ENCODE measurements around the gene C14orf93. TPM values are rescaled to one million over a fixed set of nuclear protein-coding genes. Genes with fewer than 3 reads are reported as not detected.

Gene C14orf93
- total RNA-seq, 3 donors from 2014 or later (not counting 1 experiment from before 2014, with no cell fraction given) = 12.1 to 15.1 (median 13.6) TPM

- H3K4me1 ChIP-seq (ENCODE audit: control insufficient read depth, insufficient read depth, low read length) = peaks cover 26% of the 10 kb centered on the region
- Mint-ChIP-seq H3K36me3 (no peaks in the 10 kb centered on the region), H3K4me3 (no peak overlapping the region), H3K4me1 (peaks cover 4 to 6% of the 10 kb centered on the region in 2 donors), H3K9me3 (no peaks in the 10 kb centered on the region), H3K27me3 (ENCODE audit: low read depth in 2 of 2) (peaks cover 0 to 17% of the 10 kb centered on the region in 2 donors), H3K27ac (no peak overlapping the region)
- H3K27ac ChIP-seq (ENCODE audit: low read length) = no peak overlapping the region
- H3K36me3 ChIP-seq (ENCODE audit: control insufficient read depth, insufficient read depth, low read length) = no peaks in the 10 kb centered on the region
- no peak for ATAC-seq
- TF ChIP-seq CTCF (IDR thresholded peaks at IDR 0.05) = no peak
- intact Hi-C loops (cut with micrococcal nuclease) = no loop called here
- H3K4me3 ChIP-seq (ENCODE audit: low read length) = no peak overlapping the region
- H3K9me3 ChIP-seq (ENCODE audit: control insufficient read depth, insufficient read depth, low read length) = no peaks in the 10 kb centered on the region
- DNase-seq = no peak
- H3K27me3 ChIP-seq (ENCODE audit: control insufficient read depth, insufficient read depth, low read length) = peaks cover 16% of the 10 kb centered on the region
- WGBS (ENCODE audit: insufficient coverage) = 91% methylated on average over 8 of the region's 8 CpGs
Measured at GRCh38 chr14:22977684-22978486, 32.1 kb downstream of the C14orf93 start.

DNA sequence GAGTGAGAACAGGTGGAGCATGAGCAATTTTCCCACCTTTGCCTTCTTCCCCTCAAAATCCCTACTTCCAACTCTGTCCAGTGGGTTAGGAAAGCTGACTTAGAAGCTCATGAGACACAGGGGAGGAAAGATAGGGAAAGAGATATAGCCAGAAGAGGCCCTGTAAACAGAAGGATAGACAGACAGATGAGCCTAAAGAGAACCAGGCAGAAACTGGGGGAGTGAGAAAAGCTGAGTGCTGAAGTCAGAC lies 32.6 kb downstream of the C14orf93 start:
- Mint-ChIP-seq H3K4me1 (peaks cover 4 to 6% of the 10 kb centered on the region in 2 donors), H3K36me3 (no peaks in the 10 kb centered on the region), H3K9me3 (no peaks in the 10 kb centered on the region), H3K27ac (no peak overlapping the region), H3K27me3 (ENCODE audit: low read depth in 2 of 2) (peaks cover 0 to 17% of the 10 kb centered on the region in 2 donors), H3K4me3 (no peak overlapping the region)
- no peak for DNase-seq
- no peaks in the 10 kb centered on the region for H3K36me3 ChIP-seq (ENCODE audit: control insufficient read depth, insufficient read depth, low read length)
- TF ChIP-seq CTCF (IDR thresholded peaks at IDR 0.05) = no peak
- intact Hi-C loops (cut with micrococcal nuclease) = no loop called here
- no peak overlapping the region for H3K27ac ChIP-seq (ENCODE audit: low read length)
- H3K4me1 ChIP-seq (ENCODE audit: control insufficient read depth, insufficient read depth, low read length) = peaks cover 20% of the 10 kb centered on the region
- peaks cover 16% of the 10 kb centered on the region for H3K27me3 ChIP-seq (ENCODE audit: control insufficient read depth, insufficient read depth, low read length)
- H3K9me3 ChIP-seq (ENCODE audit: control insufficient read depth, insufficient read depth, low read length) = no peaks in the 10 kb centered on the region
- no peak for ATAC-seq
- no peak overlapping the region for H3K4me3 ChIP-seq (ENCODE audit: low read length)

DNA sequence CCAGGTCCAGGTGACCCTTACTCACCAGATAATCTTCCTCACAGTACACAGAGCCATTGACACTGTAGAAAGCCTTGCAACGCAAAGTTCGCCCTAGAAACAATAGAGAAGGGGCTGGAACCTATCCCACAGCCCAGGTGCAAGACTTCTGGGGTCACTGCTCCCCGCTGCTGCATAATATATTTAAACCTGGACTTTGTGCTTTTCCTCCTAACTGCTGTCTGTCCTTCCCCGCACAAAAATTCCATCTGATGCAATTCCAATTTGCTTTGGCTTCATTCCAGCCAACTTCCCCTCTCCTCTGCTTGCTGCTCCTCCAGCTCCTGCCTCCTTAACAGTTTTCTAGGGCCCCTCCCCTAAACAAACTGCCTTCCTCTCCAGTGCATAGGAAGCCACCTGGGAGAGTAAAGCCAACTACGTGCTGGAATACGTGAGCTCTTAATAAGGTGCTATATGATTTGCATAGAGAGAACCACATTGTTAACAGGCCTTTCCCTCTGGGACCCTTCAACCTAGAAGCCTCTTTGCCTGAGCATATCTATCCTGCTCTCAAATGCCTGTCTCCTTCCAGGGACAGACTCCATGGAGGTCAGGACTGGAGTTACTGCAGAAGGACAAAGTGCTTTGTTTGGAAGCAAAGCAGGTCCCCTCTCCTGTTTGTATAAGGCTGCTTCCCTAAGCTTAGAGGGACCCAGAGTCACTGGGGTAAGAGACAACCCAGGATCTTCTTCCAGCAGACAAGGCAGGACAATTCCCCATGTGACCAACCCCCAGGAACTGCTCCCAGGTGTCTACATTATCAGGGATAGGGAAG lies 33.1 kb downstream of the C14orf93 start:
- no peak overlapping the region for H3K4me3 Mint-ChIP-seq
- no peak overlapping the region for H3K4me3 ChIP-seq (ENCODE audit: low read length)
- no peaks in the 10 kb centered on the region for H3K36me3 ChIP-seq (ENCODE audit: control insufficient read depth, insufficient read depth, low read length)
- peaks cover 15% of the 10 kb centered on the region for H3K4me1 ChIP-seq (ENCODE audit: control insufficient read depth, insufficient read depth, low read length)
- peaks cover 10% of the 10 kb centered on the region for H3K27me3 ChIP-seq (ENCODE audit: control insufficient read depth, insufficient read depth, low read length)
- no peak for TF ChIP-seq CTCF (IDR thresholded peaks at IDR 0.05)
- peaks cover 0 to 17% of the 10 kb centered on the region in 2 donors for H3K27me3 Mint-ChIP-seq (ENCODE audit: low read depth in 2 of 2)
- H3K9me3 Mint-ChIP-seq = no peaks in the 10 kb centered on the region
- intact Hi-C loops (cut with micrococcal nuclease) = no loop called here
- 86% methylated on average over 4 of the region's 6 CpGs for WGBS (ENCODE audit: insufficient coverage)
- peaks cover 4 to 6% of the 10 kb centered on the region in 2 donors for H3K4me1 Mint-ChIP-seq
- H3K36me3 Mint-ChIP-seq = no peaks in the 10 kb centered on the region
- H3K9me3 ChIP-seq (ENCODE audit: control insufficient read depth, insufficient read depth, low read length) = no peaks in the 10 kb centered on the region
- no peak overlapping the region for H3K27ac Mint-ChIP-seq
- DNase-seq = no peak
- no peak for ATAC-seq
- no peak overlapping the region for H3K27ac ChIP-seq (ENCODE audit: low read length)
